OCI-LY3 (cell line): ENCODE measurements around the gene C8A.

ENCODE experiments used
- H2AFZ ChIP-seq: fragments of 200-600, 300-600 bp; shearing (Covaris generic); 2 replicates; pipeline ENCODE4 v1.6.0; 2014; ENCODE audit warnings: antibody characterized with exemption, low read depth, low read length
- H3K27ac ChIP-seq: fragments of 200-600, 300-600 bp; sonication (generic); 2 replicates; pipeline ENCODE4 v1.5.1; 2014; ENCODE audit warnings: mild to moderate bottlenecking, low read length, moderate library complexity, mixed read lengths
- H3K27me3 ChIP-seq: fragments of 200-600, 300-600 bp; sonication (generic); 2 replicates; pipeline ENCODE4 v1.6.1; 2014; ENCODE audit warnings: low read depth, low read length, mixed read lengths
- H3K36me3 ChIP-seq: fragments of 200-600, 300-600 bp; sonication (generic); replicated peaks from 2 replicates; pipeline ENCODE3; 2014; ENCODE audit warnings: low read depth, low read length, mixed read lengths
- H3K4me1 ChIP-seq: fragments of 300-600, 200-600 bp; sonication (generic); 2 replicates; pipeline ENCODE4 v1.6.1; 2014; ENCODE audit warnings: low read length, mixed read lengths
- H3K4me2 ChIP-seq: fragments of 200-600, 300-600 bp; sonication (generic); 2 replicates; pipeline ENCODE4 v1.6.1; 2014; ENCODE audit warnings: low read length, mixed read lengths
- H3K4me3 ChIP-seq: fragments of 300-600, 200-600 bp; sonication (generic); 2 replicates; pipeline ENCODE4 v1.5.1; 2014; ENCODE audit warnings: antibody characterized with exemption, mild to moderate bottlenecking, low read length, moderate library complexity
- H3K79me2 ChIP-seq: fragments of 300-600, 200-600 bp; shearing (Covaris generic); 2 replicates; pipeline ENCODE4 v1.6.1; 2014; ENCODE audit warnings: mild to moderate bottlenecking, low read length, mixed read lengths
- H3K9ac ChIP-seq: fragments of 300-600, 200-600 bp; shearing (Covaris generic); 2 replicates; pipeline ENCODE4 v1.6.0; 2014; ENCODE audit warnings: mild to moderate bottlenecking, low read length, moderate library complexity
- H3K9me3 ChIP-seq: fragments of 200-600, 300-600 bp; shearing (Covaris generic); 2 replicates; pipeline ENCODE4 v1.6.1; 2014; ENCODE audit warnings: low read length, mixed read lengths; ENCODE audit not compliant: insufficient read depth
- H4K20me1 ChIP-seq: fragments of 200-600, 300-600 bp; sonication (generic); 2 replicates; pipeline ENCODE4 v1.6.1; 2016; ENCODE audit warnings: low read length, mixed read lengths; ENCODE audit not compliant: insufficient read depth
- CTCF ChIP-seq: fragments of 200-600, 300-600 bp; sonication (generic); IDR thresholded peaks from 2 replicates; pipeline ENCODE4 v1.5.1; 2014; ENCODE audit warnings: antibody characterized with exemption, low read length, low read depth
- EZH2phosphoT487 ChIP-seq: fragments of 200-600 bp; shearing (Covaris generic); IDR thresholded peaks from 2 replicates; pipeline ENCODE4 v1.6.1; 2018; ENCODE audit warnings: antibody characterized with exemption, mixed run types, low read depth

The C8A gene

GRCh38 chr1:56874689-56875088, 20.1 kb downstream of the C8A start:
- Histone ChIP-seq H2AFZ (no peak overlapping the region), H3K79me2 (no peaks in the 10 kb centered on the region), H3K9me3 (no peaks in the 10 kb centered on the region), H4K20me1 (no peaks in the 10 kb centered on the region), H3K4me3 (no peak overlapping the region), H3K36me3 (no peaks in the 10 kb centered on the region), H3K9ac (no peak overlapping the region), H3K27me3 (no peaks in the 10 kb centered on the region), H3K4me2 (no peak overlapping the region), H3K27ac (no peak overlapping the region), H3K4me1 (no peaks in the 10 kb centered on the region)
- TF ChIP-seq CTCF (no peak), EZH2phosphoT487 (no peak)

- Histone ChIP-seq H4K20me1 (no peaks in the 10 kb centered on the region), H3K9me3 (no peaks in the 10 kb centered on the region), H3K9ac (no peak overlapping the region), H3K4me2 (no peak overlapping the region), H3K27me3 (no peaks in the 10 kb centered on the region), H2AFZ (no peak overlapping the region), H3K36me3 (no peaks in the 10 kb centered on the region), H3K79me2 (no peaks in the 10 kb centered on the region), H3K4me3 (no peak overlapping the region), H3K27ac (no peak overlapping the region), H3K4me1 (no peaks in the 10 kb centered on the region)
- TF ChIP-seq EZH2phosphoT487, result no peak
- TF ChIP-seq CTCF, result no peak
Measured at GRCh38 chr1:56877973-56878372, 23.4 kb downstream of the C8A start.

- Histone ChIP-seq H2AFZ (no peak overlapping the region), H3K4me1 (no peaks in the 10 kb centered on the region), H3K4me3 (no peak overlapping the region), H3K36me3 (no peaks in the 10 kb centered on the region), H3K9ac (no peak overlapping the region), H4K20me1 (no peaks in the 10 kb centered on the region), H3K27me3 (no peaks in the 10 kb centered on the region), H3K9me3 (no peaks in the 10 kb centered on the region), H3K27ac (no peak overlapping the region), H3K4me2 (no peak overlapping the region), H3K79me2 (no peaks in the 10 kb centered on the region)
- no peak for TF ChIP-seq EZH2phosphoT487
- no peak for TF ChIP-seq CTCF
Measured at GRCh38 chr1:56880774-56881173, 26.2 kb downstream of the C8A start.

- Histone ChIP-seq H3K4me1 (no peaks in the 10 kb centered on the region), H3K36me3 (no peaks in the 10 kb centered on the region), H3K79me2 (no peaks in the 10 kb centered on the region), H3K4me3 (no peak overlapping the region), H3K27me3 (no peaks in the 10 kb centered on the region), H3K9me3 (no peaks in the 10 kb centered on the region), H3K4me2 (no peak overlapping the region), H3K27ac (no peak overlapping the region), H4K20me1 (no peaks in the 10 kb centered on the region), H2AFZ (no peak overlapping the region), H3K9ac (no peak overlapping the region)
- TF ChIP-seq CTCF (no peak), EZH2phosphoT487 (no peak)
Measured at GRCh38 chr1:56881417-56881816, 26.8 kb downstream of the C8A start.
